HG03103 (cell line): ENCODE results near the gene EXPH5.
A peak's percentile ranks its signal among the peaks of the same experiment; 100 is the strongest.

ENCODE experiments used
- ATAC-seq: cut with Tn5 transposase; IDR thresholded peaks from one replicate; pipeline ENCODE4 v1.9.1; 2021; ENCODE audit warnings: low read depth; ENCODE audit not compliant: unreplicated experiment

EXPH5 gene

GRCh38 chr11:108522318-108522717 is 71.2 kb downstream of the EXPH5 start:
- ATAC-seq, result no peak

GRCh38 chr11:108518581-108518980 is 75.0 kb downstream of the EXPH5 start:
- ATAC-seq, result no peak

GRCh38 chr11:108516125-108516524 is 77.4 kb downstream of the EXPH5 start:
- no peak for ATAC-seq

- ATAC-seq, result no peak
Measured at GRCh38 chr11:108512708-108513107, 80.9 kb downstream of the EXPH5 start.

- no peak for ATAC-seq
Measured at GRCh38 chr11:108511851-108512474, 81.6 kb downstream of the EXPH5 start.

GRCh38 chr11:108508653-108509593 is 84.6 kb downstream of the EXPH5 start:
- no peak for ATAC-seq

GRCh38 chr11:108501396-108501795 is 92.2 kb downstream of the EXPH5 start:
- no peak for ATAC-seq

GRCh38 chr11:108500721-108501120 is 92.8 kb downstream of the EXPH5 start:
- no peak for ATAC-seq

- ATAC-seq, result no peak
Measured at GRCh38 chr11:108500169-108500568, 93.4 kb downstream of the EXPH5 start.

GRCh38 chr11:108498816-108499408 is 94.7 kb downstream of the EXPH5 start:
- no peak for ATAC-seq

- ATAC-seq, result peak; percentile 64
Measured at GRCh38 chr11:108498046-108498815, 95.3 kb downstream of the EXPH5 start, which contains the start of gene POGLUT3. POGLUT3 (minus strand) TSS chr11:108498384; CDS start chr11:108498366, 18 bp downstream.

GRCh38 chr11:108497317-108498045 is 96.1 kb downstream of the EXPH5 start:
- ATAC-seq, result peak; percentile 41

GRCh38 chr11:108496643-108497256 is 96.8 kb downstream of the EXPH5 start:
- ATAC-seq, result no peak

GRCh38 chr11:108495326-108495725 is 98.2 kb downstream of the EXPH5 start:
- no peak for ATAC-seq

GRCh38 chr11:108494182-108494581 is 99.4 kb downstream of the EXPH5 start:
- ATAC-seq, result no peak

GRCh38 chr11:108491936-108492335 is 101.6 kb downstream of the EXPH5 start:
- ATAC-seq, result no peak

GRCh38 chr11:108486828-108487227 is 106.7 kb downstream of the EXPH5 start:
- no peak for ATAC-seq

- ATAC-seq, result no peak
Measured at GRCh38 chr11:108486331-108486730, 107.2 kb downstream of the EXPH5 start.

- no peak for ATAC-seq
Measured at GRCh38 chr11:108483163-108483562, 110.4 kb downstream of the EXPH5 start.
